NCI-H187 (cell line): ENCODE measurements around the gene STK40.

Experiments
- DNase-seq, 2 experiments: peaks; one replicate each; lab custom pipeline; 2025; lab: John Stamatoyannopoulos, UW

The STK40 gene

DNA sequence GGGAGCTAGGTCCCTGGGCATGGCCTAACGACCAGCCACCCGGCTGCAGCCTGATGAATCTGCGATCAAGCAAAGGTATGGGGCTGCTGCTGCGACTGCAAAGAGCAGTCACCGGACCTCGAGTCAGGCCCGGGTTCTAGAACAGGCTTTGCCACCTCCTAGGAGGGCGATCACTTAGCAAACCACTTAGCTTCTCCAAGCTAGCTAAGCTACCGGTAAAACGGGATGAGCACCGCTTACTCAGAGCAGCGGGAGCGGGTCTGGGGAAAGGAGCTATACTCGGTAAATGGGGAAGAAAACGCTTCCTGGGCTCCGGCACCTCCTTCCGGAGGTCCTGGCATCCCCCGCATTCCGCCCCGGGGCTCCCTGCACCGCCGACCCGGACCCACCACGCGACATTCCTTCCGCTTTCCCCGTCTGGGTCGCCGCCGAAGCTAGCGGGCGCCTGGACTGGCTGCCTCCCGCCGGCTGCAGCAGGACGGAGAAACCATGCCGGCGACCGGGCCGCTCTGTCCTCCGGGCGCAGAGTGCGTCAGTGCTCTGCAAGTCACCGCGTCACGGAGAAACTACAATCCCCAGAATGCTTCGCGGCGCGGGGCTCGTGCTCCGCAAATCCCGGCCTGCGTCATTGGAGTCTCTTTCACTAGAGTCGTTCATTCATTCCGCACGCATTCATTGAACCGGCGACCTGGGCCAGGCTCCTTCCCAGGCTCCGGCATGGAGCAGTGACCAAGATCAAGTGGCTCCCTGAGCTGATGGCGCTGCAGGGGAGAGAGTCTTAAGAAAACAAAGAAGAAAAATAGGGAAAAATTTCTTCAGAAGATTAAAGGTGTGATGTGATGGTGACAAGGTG lies 11.9 kb upstream of the STK40 start, which contains the start of gene LSM10:
LSM10 (minus strand) TSS at position 531 of the 853 bp plus-strand sequence. CDS start 3,779 bp downstream, outside the sequence.
- DNase-seq = peak; percentile 45 to 83

DNA sequence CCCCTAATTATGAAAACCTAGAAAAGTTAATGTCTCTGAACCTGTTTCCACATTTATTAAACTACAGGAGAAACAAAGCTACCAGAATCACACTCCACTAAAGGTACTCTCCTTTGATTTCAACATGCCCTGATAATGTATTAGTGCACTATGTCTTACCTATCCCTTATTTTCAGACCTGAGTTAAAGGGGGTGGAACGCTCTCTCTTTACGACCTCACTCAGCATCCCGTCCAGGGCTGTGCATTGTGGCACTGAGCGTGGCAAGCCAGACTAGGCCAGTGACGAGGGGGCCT lies 11.3 kb upstream of the STK40 start:
- DNase-seq = no peak

DNA sequence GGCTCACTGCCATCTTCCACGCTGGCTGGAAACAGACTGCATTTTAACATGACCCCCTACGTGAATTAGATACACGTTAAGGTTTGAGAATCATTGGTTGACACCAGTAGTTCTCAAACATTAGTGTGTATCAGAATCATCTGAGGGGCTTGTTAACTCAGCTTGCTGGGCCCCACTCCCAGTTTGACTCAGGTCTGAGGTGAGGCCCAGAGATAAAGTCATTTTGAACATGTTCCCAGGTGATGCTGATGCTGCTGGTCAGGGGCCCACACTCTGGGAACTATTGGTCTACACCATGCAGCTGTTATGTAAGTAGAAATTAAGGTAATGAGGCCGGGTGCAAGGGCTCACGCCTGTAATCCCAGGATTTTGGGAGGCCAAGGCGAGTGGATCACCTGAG lies 10.6 kb upstream of the STK40 start:
- DNase-seq = no peak

DNA sequence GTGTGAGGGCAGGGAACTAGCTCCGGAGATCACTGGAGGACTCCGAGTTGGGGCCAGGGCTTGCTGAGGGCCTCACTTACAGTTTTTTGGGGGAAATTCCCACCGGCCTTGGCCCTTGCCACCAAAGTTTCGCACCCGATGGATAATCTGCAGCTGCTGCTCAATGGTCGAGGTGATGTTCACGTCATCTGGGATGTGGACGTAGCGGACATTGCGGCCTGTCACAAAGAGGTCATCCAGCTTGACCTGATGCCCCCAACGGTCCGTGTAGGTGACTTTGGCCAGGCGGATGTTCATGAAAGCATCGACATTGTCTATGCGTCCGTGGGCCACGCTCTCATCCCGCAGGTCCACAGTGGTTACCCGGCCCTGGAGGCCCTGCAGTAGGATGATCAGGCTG lies 8.0 kb upstream of the STK40 start:
- DNase-seq = no peak

DNA sequence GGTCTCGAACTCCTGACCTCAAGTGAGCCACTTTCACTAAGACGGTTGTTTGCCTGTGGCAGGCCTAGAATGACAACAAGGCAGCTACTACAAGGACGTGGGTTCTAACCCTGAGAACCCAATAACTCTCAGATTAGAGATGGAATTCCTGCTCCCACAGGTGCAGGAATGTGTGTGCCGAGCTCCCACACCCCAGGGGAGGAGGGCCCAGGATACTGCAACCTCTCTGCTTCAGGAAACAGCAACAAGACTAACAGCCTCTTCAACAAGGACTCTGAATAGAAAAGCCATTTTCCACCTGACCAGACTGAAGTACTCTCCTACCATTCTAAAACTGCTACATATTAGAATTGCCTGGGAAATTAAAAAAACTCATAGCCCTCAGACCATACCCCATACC lies 7.1 kb upstream of the STK40 start:
- no peak for DNase-seq

DNA sequence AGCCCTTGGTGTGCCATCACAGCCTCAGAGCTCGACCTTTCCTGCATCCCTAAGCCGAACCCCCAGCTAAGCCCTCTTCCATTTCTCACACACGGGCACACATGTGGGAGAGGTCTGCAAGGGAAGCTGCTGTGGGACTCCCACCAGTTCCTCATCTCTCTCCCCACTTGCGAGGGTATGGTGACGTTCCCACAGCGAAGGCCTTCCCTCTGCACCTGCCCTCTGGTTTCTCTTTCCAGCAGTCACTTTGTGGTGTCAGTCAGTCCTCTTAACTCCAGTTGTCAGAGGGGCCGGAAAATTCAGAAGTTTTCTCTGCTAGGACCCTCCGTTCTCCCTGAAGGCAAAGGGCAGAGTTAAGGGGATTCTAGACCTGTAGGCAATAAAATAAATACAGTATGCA lies 5.5 kb upstream of the STK40 start:
- no peak for DNase-seq

DNA sequence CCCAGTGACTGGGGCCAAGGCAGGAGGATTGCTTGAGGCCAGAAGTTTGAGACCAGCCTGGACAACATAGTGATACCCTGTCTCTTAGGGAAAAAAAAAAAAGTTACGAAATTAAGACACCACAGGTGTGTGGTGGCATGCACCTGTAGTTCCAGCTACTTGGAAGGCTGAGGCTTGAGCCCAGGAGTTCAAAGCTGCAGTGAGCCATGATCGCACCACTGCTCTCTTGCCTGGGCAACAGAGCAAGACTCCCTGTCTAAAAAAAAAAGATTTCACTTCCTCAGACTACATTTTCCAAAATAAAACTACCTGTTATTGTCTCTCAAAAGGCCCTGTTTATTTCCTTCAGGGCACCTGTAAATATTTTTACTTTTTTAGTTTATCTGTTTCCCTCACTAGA lies 4.7 kb upstream of the STK40 start:
- no peak for DNase-seq

DNA sequence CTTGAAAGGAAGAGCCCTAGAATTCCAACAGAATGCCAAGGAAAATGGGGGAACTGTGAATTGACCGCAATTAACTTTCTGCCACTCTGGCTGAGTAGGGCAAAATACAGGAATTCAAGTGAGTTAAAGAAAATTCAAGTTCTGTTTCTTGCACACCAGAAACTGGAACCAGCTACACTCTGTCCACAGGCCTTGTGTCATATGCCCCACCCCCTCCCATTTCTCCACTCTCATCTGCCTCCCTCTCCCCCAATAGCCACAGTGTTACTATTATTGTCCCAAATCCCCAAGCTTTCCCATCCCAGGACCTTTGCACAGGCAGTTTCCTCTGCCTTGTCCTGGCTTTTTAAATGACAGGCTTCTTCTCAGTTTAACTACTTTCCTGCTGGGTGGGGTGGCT lies 4.3 kb upstream of the STK40 start:
- no peak for DNase-seq

DNA sequence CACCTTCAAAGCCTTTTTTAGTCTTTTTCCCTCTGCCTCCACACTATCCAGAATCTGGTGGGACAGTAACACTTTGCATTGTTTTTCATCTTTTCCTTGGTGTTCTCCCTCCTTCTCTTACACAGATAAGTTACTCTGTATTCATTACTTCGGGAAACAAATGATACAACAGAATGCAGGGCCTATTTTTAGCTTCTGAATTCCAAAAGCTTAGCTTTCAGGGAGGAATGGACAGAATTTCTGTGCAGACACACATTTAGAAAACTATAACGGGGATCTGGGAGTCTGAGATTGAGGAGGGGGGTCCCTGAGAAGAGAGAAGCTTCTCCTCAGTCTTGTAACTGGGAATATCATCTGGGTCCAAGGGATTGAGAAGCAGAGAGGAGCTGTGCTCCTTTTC lies 3.5 kb upstream of the STK40 start:
- no peak for DNase-seq

DNA sequence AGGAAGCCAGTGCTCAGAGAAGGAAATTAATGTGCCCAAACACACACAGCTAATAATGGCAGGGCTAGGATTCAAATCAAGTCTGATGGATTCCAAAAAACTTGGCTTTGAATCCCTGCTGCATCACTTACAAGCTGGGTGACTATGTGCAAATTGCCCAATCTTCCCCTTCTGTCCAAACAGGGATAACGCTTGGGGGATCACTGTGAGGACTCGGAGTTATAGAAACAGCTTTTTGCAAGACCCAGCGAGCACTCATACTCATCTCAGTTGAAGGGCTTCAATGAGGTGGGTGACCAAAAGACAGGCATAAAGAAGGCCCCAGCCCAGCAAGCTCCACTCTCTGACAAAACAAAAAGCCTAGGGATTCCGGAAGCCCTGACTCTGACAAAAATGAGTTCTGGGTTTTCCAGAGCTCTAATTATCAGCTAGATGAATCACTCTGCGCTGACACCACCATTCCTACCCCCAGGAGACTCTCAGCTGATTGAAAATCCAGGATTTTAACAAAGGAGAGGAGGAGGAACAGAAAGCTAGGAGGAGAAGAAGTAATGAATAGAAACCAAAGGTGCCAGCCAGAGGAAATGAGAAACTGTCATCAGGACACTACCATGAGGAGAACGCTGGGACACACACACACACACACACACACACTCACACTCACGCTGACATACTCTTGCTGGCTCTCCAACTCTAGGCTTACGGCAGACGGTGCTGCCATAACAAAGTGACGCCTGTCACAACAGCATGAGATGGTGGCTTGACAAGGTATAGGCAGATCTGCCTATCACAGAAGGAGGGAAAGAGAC lies 1.6 kb upstream of the STK40 start:
- no peak for DNase-seq

DNA sequence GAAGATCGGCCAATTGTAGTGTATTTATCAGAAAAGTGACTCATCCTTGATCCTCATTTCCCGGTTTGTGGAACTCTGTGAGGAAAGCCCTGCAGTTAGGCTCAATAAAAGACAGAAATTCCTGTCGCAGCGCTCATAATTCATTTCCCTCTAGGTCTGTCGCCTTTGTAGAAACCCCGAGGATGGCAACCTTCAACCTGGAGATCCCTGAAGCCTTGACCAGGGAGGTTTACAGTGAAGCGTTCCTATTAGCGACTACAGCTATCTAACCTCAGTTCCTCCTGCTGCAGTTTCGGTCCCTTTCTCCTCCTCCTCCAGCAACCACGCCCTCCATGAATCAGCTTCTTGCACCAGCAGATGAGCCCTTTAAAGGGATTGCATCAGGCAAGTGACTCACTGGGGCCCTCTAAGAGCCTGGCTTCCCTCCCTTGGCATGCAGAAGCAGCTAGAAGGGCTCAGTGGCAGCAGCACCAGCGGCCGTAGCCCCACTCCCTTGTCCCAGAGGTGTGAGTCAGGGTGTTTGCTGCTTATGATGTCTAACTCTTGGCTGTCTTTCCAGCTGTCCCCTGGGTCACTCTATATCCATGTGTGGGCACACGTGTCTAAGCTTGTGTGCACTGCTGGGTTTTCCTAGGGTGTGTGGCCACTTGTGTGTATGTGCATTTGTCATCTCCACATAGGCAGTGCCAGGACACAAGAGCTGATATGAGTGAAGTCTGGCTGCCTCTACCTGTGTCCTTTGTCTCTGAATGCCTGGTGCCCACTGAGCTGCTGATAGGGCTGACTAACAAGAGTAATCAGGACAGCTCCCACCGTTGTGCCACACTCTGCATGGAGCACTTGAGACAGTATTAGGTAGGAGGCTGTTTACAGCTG lies 779 bp upstream of the STK40 start:
- peak; percentile 15 to 65 for DNase-seq

DNA sequence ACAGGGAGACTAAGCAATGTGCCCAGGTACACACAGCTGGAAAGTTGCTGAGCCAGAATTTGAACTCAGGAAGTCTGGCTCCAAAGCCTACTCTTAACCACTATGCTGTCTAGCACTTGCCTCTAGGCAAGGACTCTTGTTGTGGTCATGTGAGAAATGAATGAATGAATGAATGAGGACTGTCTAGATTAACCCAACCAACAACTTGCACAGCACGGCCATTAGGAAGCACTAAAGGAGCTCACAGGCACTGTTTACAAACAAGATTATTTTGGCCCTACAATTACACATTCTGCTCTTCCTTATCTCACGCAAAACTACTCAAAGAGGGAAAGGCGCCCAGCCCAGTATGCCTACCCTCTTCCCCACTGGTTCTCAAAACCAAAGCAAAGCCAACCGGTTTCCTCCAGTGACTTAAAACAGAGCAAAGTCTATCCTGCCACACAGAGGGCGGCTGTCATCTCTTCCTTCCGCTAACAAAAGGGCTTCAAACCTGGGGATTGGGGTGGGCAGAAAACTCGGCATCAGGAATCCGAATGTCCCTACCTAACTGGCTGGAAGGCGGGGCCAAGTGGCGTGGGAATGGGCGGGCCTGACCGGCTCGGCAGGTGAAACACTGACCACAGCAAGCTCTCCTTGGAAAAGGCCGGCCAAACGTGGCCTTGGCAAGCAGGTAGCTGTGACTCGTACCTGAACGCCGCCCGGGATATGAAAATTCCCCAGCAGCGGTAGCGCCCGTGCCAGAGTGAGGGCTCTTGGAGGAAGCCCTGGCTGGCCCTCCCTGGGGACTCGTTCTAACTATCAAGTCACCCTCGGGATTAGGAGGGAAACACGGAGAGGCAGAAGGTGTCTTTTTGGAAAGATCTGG lies 948 bp downstream of the STK40 start:
- peak in 1 of 2 experiments; percentile 54 for DNase-seq

DNA sequence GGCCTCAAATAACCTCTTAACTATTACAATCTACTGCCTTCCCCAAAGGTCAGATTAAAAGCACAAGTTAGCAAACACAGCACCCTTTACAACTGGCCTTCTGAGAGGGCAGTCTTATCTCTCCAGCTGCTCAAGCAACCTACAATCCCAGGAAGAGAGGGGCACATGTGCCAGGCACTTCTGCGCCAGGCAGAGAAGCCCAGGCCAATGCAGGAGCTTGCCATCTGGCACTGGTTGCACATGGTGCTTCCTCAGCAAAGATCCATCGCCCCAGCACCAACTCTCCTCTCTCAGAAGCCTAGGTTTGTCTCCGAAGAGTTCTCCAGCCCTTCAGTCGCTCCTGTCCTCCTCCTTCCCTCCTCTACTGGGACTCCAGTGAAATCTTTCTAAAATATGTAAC lies 2.5 kb downstream of the STK40 start:
- DNase-seq = no peak

DNA sequence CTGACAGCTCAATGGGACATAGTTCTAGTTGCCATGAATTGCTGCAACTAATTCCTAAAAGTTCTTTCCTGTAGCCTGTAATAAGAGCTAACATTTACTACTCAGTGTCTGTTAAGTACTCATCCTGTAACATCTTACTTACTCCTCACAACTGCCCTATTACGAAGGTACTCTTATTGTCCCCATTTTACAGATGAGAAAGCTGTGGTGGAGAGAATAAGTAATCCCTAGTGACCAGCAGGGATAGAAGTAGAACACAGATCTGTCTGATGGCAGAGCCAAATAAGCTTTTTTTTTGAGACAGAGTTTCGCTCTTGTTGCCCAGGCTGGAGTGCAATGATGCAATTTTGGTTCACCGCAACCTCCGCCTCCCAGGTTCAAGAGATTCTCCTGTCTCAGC lies 3.1 kb downstream of the STK40 start:
- no peak for DNase-seq

DNA sequence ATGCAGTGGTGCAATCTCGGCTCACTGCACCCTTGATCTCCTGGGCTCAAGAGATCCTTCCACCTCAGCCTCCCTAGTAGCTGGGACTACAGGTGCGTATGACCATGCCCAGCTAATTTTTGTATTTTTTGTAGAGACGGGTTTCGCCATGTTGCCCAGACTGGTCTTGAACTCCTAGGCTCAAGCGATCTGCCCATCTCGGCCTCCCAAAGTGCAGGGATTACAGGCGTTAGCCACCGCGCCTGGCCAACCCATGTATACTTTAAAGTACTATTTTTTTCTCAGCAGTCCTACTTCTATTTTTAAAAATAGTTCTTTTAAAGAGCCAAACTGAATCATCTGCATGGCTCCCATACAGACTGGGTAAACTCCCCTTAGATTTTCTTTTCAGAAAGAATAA lies 3.5 kb downstream of the STK40 start:
- no peak for DNase-seq

DNA sequence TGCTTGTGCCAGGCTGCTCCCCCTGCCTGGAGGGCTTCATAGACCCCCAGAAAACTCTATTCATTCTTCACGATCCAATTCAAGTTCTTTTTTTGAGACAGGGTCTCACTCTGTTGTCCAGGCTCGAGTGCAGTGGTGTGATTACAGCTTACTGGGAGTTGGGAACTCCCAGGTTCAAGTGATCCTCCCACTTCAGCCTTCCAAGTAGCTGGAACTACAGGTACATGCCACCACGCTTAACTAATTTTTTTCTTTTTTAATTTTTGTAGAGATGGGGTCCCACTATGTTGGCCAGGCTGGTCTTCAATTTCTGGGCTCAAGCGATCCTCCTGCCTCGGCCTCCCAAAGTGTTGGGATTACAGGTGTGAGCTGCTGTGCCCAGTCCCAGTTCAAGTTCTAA lies 4.3 kb downstream of the STK40 start:
- no peak for DNase-seq

DNA sequence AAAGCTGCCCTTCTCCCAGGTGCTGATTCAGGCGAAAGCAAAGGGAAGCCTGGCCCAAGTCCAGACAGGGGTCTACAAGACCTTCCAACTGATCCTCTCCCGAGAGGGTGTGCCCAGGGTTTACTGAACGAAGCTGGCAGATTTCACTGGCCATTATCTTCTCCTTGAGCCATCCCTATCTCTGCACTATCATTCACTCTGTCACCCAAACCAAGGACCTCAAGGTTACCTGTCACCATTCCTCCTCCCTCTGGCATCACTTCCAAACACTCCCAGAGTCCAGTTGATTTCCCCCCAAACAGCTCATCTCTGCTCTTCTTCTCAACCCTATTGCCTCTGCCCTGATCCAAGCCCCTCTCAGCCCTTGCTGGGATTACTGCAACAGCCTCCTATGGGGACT lies 4.9 kb downstream of the STK40 start:
- no peak for DNase-seq

DNA sequence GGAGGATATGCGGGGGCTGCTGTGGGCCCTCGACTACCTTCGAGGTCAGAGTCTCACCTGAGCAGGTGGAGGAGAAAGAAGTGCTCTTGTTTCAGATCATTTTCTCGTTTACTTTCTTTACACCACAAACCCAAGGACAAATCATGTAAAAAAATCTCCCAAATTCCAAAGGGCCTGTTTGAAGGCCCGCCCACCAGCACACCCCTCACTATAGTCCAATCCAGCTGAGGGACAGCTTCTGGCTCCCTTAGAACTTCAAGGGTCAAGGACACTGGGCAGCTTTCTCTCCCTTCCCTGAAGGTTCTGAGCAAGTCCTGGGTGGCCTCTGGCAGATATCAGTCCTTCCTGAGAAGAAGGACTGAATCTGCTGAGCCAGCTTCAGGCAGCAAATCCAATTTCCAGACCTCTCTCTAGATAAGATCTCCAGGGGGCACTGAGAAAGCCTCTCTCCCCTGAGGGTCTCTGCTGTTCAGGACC lies 5.5 kb downstream of the STK40 start:
- no peak for DNase-seq

DNA sequence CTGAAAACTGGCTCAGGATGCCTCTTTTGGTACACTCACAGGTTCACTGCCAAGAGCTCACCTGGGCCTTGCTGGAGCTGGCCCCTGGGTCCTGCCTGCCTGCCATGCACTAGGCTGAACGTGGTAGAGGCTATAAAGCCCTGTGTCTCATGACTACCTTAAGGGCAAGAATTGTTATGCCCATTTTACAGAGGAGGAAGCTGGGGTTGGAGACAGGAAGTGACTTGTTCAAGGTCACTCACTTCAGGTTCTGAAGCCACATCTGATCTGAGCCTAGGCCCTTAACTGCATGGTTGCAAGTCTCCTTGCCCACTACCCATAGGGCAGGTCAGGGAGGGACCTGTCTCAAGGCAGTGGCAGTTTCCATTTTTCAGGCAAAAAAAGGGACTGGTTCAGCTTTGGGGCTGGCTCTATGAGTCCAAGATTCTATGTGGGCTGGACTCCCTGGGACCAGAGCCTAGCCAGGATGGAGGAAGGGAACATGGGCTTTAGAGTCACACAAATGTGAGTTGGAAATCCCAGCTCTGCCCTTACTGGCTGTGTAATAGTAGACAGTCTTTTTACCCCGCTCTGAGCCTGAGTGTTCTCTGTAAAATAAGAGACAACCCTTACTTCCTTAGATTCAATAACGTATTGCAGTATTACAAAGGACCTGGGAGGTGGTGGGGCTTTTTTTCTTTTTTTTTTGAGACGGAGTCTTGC lies 7.8 kb downstream of the STK40 start:
- DNase-seq = no peak

DNA sequence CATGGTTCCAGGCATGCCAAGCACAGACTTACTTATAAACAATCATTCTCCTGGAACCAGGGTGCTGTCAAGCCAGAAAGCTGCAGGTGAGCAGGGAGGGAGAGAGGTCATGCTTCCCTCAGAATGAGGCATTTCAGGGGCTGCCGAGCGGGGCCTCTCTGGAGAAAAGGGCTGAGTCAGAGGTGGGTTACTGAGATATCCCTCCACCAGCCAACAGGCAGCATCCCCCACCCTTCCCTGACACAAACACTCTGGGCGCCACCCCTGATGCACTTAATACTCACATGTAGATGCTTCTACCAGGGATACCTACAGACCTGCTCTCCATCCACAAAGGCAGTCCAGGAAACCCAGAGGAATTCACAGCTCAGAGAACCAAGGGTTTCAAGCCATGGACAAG lies 13.1 kb downstream of the STK40 start:
- DNase-seq = no peak
